CD4-positive, alpha-beta T cell treated with Interleukin-6 for 4 hours (primary cell): Measurements from ENCODE around the gene DPPA5.
"Not testable (repeated sequence)": the region's sequence is repeated elsewhere in the genome, so short reads cannot be mapped to it uniquely, and the experiment has no call there.

Source experiments
- DNase-seq: peaks from one replicate; pipeline ENCODE4 v3.0.0-alpha.2; 2020; ENCODE audit warnings: mixed read lengths

The DPPA5 gene

DNA sequence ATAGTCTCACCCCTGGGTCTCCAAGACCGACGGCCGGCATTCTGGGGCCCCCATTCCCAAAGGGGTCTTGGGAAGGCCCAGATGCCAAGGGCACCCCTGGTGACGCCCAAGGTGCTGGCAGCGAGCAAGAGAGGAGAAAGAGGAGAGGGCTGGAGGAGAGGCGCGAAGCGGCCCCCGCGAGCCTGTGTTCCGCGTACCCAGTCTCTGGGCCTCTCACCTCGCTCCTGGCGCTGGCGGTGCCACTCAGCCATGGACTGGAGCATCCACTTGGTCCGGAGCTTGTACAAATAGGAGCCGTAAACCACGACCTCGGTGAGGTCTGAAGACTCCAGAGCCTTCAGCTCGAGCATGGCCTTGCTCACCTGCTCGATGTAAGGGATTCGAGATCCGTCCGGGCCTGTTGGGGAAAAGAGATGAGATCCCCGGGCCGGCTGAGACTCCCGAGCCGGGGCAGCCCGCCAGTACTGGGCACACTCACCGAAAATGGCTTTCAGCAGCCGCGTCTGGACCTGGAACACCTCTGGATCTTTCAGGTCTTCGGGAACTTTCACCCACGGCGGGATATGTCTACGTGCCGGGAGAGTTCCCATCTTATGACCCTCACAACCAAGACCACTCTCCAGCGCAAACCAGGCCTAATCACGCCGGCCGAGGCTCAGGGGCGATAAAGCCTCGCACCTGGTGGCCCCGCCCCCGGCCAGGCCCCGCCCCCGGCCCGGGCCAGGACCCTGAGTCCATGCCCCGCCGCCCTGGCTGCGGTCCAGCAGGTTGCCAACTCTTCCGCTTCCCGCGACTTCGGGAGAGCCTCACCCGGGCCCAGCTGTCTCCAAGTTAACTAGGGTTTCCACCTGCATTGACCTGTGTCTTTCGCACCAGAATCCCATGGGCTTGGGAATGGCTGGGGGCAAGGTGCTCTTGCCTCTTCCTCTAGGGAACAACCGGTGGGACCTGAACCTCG is at the start of gene DPPA5:
Gene DPPA5 (minus strand): TSS at position 641 of the 958 bp plus-strand sequence. CDS start 51 bp downstream, at position 590.
- DNase-seq: no peak

DNA sequence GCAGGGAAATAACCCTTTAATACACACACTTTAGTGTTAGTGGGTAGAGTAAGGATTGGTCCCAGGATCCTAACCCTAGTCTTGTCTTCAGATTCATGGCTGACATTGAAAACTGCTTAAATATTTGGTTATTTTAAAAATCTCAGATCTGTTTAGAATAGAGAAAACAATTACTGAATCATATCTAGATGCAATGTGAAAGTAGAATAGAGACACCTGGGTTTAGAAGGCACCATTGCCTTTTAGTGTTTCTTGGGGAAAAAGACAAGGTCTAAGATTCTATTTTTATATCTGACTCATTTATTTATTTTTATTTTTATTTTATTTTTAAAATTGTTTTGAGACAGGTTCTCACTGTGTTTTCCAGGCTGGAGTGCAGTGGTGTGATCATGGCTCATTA is 46.6 kb upstream of the DPPA5 start:
- no peak for DNase-seq

GRCh38 chr6:73395875-73396274 is 41.8 kb upstream of the DPPA5 start:
- no peak for DNase-seq

DNA sequence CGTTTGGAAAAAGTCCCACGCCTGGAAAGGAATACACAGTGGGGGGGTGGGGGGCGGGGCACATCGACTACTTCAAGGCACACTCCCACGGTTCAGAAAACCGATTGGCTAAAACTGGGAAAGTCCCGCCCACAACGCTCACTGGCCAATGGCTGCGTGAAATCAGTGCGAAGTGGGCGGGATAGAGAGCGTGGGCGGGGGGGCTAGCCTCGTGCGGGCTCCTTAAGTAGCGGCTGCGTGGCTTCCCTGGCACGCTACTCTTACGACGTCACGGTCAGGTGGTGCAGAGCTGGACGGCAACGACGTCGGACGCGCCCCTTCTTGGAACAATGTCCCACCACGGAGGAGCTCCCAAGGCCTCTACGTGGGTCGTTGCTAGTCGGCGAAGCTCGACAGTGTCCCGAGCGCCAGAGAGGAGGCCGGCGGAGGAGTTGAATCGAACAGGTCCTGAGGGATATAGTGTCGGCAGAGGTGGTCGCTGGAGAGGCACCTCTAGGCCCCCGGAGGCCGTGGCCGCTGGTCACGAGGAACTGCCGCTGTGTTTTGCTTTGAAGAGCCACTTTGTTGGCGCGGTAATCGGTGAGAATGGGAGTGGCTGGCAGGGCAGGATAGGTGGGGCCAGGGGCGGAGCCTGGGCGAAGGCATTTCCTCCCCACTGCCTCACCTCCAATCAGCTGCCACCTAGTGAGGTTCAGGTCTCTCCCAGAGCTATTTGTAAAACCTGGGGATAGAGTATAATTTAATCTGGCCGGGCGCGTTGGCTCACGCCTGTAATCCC is 40.7 kb upstream of the DPPA5 start, which contains the start of gene DDX43:
Gene DDX43 (plus strand): TSS at position 252 of the 778 bp plus-strand sequence. CDS start 78 bp downstream, at position 330.
- DNase-seq: peak; percentile 54

GRCh38 chr6:73393278-73393677 is 39.2 kb upstream of the DPPA5 start:
- DNase-seq: no peak

GRCh38 chr6:73392188-73392587 is 38.1 kb upstream of the DPPA5 start:
- not testable (repeated sequence) for DNase-seq

DNA sequence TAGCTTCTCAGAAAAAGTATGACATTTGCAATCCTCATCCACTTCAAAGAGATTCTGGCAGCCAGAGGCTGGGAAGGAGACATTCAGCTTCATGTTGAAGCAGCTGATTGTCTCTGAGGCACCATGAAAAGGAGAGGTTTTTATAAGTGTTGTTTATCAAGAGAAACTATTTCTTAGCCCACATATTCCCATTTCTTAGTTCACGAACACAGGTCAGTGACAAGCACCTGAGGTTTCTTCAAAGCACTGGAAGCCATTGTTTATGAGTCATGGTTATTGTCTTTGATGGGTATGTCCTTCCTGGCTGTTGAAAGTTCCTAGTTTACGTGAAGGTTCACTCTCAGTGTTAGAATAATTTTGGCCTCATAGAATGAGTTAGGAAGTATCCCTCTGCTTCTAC is 37.6 kb upstream of the DPPA5 start:
- no peak for DNase-seq

DNA sequence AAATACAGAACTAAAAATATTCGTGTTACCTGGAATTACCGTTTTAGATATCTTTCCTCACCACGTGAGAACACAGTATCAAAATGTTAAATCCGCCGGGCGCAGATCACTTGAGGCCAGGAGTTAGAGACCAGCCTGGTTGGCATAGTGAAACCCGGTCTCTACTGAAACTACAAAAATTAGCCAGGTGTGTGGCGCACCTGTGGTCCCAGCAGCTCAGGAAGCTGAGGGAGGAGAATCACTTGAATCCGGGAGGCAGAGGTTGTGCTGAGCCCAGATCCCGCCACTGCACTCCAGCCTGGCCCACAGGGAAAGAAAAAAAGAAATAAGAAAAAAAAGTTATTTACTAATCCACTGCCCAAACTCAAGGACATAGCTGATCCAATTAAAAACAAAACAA is 35.8 kb upstream of the DPPA5 start:
- DNase-seq: no peak

DNA sequence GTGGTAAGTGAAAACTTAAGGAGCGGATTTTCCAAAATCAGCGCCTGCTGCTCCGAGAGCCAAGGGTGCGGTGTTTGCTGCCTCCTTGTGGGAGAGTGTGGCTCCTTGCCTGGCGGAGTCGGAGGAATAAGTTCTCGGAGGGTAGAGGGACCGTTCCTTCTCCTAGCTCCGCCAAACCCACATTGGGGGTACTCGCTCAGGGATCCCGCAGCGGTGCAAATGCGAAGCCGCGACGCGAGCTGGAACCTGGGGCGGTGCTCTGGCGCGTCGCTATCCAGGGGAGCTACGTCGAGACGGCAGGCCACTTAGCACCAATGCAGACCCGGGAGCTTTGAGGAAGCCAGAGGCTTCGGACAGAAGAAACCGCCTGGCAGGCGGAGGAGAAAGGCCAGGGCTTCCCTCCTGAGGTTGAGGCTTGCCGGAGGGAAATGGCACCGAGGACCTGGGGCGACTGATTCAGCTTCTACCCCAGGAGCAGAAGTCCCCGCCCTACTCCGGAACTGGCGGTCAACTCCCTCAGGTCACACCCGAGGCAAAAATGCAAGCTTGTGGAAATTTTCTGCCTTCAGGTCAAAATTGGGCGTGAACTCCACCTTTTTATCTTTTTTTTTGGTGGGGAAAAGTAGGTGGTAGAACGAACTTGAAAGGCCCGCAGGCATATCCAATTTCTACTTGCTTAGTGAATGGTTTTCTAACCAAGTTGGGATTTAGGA is 34.9 kb upstream of the DPPA5 start:
- DNase-seq: peak; percentile 69

DNA sequence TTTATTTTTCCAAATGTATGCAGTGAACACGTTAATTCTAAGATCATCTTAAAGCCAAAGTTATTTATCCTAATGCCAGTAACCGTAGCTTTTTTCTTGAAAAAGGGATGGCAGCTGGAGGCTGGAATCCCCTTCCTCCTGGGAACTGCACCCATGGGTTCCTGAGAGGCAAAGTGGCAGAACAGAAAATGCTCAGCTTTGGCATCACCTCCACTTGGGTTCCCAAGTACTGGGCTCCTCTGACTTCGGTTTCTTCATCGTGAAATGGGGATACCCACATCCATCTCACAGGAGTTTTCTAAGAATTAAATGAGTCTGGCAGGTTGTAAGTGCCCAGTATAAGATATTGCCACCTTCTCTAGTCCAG is 34.3 kb upstream of the DPPA5 start:
- no peak for DNase-seq

DNA sequence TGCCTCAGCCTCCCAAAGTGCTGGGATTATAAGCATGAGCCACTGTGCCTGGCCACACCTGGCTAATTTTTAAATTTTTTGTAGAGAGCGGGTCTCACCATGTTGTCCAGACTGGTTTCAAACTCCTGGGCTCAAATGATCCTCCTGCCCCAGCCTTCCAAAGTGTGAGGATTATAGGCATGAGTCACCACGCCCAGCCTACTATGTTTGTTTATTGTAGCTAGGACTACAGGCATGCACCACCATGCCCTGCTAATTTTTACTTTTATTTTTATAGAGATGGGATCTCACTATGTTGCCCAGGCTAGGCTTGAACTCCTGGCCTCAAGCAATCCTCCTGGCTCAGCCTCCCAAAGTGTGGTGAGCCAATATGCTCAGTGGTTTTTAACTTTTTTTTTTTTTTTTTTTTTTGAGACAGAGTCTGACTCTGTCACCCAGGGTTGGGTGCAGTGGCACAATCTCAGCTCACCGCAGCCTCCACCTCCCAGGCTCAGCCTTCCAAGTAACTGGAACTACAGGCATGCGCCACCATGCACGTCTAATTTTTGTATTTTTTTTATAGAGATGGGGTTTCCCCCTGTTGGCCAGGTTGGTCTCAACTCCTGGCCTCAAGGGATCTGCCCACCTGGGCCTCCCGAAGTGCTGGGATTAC is 28.5 kb upstream of the DPPA5 start:
- DNase-seq: no peak

GRCh38 chr6:73381531-73381930 is 27.5 kb upstream of the DPPA5 start:
- DNase-seq: not testable (repeated sequence)

- DNase-seq: no peak
These were observed 23.1 kb upstream of the DPPA5 start for GRCh38 chr6:73377225-73377624.

DNA sequence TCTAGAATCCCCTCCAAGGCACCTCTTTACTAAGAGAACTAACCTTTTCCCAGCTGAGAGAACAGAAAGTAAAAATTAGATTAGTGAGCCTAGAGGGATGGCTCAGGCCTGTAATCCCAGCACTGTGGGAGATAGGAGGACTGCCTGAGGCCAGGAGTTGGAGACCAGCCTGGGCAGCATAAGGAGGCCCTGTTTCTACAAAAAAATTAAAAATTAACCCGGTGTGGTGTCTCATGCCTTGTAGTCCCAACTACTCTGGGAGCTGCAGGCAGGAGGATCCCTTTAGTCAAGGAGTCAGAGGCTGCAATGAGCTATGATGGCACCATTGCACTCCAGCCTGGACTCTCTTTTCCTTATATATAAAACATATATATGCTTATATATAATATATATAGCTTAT is 21.1 kb upstream of the DPPA5 start:
- no peak for DNase-seq

- no peak for DNase-seq
These were observed 18.4 kb upstream of the DPPA5 start for GRCh38 chr6:73372516-73372915.

DNA sequence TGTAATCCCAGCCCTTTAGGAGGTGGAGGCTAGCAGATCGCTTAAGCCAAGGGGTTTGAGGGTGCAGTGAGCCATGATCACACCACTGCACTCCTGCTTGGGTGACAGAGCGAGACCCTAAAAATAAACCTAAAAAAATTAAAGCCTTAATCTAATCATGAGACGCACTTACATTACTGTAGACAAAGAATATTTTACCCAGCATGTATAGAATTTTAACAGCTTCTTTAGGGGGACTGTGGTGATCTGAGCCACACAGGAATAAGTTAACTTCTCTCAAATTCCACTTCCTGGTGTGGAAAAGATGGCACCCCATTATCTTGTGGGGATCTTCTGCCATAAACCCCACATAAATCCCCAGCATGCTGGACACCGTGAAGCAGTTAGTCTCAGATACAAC is 17.9 kb upstream of the DPPA5 start:
- DNase-seq: no peak

DNA sequence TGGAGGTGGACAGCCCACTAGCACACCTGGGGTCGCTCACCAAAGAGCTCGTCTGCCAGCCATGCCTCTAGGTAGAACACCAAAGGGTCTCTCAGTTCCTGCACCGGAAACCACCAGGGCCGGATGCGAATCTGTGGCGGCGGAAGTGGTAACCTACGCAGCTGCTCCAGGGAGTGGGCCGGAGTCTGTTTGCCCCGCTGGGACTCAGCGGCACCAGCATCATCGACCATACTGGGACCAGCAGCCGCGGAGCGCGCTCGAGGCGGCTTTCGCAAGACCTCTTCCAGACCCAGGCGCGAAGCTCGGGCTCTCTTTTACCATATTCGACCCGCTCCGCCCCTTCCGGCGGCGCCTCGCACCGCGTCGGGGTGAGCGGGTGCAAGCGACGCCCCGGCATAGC is 15.5 kb upstream of the DPPA5 start, which contains the start of gene OOEP:
Gene OOEP (minus strand): TSS at position 335 of the 400 bp plus-strand sequence. CDS start 105 bp downstream, at position 230.
- no peak for DNase-seq

GRCh38 chr6:73369157-73369556 is 15.1 kb upstream of the DPPA5 start:
- no peak for DNase-seq

DNA sequence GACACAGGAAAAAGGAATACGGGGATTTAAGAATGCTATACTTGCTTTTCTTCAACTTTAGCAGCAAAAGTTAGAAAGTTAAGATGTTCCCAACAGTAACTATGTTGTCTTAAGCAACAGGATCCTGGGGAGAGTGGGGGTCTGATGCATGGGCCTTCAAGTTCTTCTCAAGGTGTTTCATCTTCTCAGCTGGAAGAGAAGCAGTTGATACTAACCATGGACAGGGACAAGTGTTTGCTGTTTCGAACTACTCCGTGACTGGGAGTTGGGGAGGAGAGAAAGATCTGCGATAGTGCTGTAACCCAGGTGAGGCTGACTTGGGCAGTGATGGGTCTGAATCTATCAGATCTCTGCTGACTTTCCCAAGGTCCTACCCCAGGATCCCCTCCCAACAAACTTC is 14.6 kb upstream of the DPPA5 start:
- no peak for DNase-seq

DNA sequence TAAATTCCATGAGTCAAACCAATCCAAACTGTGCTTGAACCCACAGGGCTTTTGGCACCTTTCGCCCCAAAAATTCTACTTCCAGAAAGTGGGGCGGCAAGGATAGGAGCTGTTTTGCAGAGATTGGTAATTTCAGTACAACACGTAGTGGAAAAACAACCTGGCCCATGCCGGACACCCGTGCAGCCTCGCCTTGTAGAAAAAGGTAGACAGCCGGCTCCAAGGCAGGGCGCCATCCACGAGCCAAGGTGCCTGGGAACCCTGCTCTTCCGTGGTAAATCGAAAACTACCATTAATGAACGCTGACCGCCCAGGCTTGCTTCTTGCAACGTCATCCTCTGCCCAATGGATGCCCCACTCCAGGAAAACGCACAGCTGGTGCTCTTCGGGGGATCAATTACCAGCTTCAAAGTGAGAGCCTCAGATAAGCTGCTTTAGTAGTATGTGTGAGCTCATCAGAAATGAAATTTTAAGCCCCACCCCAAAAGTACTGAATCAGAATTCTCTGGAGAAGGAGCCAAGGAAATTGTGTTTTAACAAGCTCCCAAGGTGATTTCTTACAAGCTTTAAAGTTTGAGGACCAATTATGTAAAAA is 13.8 kb upstream of the DPPA5 start:
- no peak for DNase-seq

- DNase-seq: no peak
These were observed 10.5 kb upstream of the DPPA5 start for GRCh38 chr6:73364549-73364948.

- no peak for DNase-seq
These were observed 10.0 kb upstream of the DPPA5 start for GRCh38 chr6:73364121-73364520.
